GM12872 (cell line): ENCODE measurements around the gene TMEM179.

Source experiments
- TF ChIP-seq, protein P1 (sequence below): IDR thresholded peaks from 3 replicates; pipeline ENCODE4 v1.5.1; 2011; ENCODE audit warnings: low read depth, mild to moderate bottlenecking, low read length, moderate library complexity; ENCODE audit not compliant: insufficient read depth

TMEM179 gene

DNA sequence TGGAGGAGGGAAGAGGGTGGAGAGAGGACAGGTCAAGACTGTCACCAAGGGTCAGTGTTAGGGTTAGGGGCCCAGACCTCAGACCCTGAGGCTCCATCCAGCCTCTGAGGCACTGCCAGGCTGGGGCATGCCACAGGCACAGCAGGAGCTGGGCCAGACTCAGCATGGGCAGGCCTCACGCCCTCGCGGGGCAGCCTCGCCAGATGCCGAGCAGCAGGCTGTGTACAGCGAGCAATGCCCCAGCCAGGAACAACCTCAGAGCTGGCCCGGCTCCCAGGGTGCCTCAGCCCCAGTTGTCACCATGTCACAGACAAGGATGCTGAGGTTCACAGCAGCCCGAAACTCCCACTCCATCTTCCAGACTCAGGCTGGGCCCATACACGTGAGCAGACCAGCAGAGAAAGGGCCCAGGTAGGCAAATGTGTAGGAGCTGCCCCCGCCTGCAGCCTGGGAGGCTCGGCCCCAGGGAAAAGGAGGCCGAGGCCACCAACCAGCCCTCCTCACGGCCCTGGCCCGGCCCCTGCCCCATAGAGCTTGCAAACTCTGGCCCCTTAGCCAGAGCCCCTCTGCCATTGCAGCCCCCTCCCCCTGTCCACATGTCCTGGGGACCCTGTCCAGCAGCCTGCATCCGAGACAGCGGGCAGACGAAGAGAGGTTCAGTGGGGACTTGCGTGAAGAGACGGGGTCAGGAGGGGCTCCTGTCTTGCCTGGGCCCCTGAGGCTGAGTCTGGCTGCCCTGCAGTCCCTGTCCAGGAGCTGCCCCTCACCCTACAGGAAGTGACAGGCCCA is 17.5 kb downstream of the TMEM179 start:
- TF ChIP-seq, protein P1, sequence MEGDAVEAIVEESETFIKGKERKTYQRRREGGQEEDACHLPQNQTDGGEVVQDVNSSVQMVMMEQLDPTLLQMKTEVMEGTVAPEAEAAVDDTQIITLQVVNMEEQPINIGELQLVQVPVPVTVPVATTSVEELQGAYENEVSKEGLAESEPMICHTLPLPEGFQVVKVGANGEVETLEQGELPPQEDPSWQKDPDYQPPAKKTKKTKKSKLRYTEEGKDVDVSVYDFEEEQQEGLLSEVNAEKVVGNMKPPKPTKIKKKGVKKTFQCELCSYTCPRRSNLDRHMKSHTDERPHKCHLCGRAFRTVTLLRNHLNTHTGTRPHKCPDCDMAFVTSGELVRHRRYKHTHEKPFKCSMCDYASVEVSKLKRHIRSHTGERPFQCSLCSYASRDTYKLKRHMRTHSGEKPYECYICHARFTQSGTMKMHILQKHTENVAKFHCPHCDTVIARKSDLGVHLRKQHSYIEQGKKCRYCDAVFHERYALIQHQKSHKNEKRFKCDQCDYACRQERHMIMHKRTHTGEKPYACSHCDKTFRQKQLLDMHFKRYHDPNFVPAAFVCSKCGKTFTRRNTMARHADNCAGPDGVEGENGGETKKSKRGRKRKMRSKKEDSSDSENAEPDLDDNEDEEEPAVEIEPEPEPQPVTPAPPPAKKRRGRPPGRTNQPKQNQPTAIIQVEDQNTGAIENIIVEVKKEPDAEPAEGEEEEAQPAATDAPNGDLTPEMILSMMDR, result no peak

DNA sequence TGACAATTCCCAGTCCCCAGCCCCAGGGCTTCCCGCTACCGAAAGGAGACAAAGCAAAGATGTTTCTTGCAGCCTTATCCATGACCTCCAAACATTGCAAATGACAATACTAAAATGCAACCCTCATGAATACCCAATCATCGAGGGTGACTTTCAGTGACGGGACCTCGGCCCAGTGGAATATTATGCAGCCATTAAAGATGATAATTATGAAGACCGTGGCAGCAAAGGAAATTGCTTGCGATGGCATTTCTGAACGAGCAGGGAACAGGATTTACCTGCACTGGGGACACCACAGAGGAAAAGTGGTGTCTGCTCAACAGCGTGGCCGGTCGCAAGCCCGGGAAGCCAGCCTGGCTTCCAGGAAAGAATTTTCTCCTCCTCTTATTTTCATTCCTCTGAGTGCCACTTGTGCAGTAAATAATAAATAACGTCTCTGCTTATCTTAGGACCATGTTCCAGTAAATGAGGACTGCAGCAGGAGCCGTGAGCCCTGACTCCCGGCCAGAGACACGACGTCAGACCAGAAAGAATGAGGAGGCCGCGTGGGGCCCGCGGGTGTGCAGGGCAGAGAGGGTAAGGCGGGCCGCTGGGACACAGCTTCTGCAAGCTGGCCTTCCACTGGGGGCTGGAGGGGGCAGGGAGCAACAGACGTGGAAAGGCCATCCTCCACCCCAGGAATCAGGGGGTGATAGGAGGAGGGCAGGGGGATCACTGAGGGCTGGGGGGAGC is 18.4 kb downstream of the TMEM179 start:
- TF ChIP-seq, protein P1, result no peak

- TF ChIP-seq, protein P1, result no peak
These were observed 20.0 kb downstream of the TMEM179 start for GRCh38 chr14:104584557-104584956.

GRCh38 chr14:104583424-104584306 is 20.9 kb downstream of the TMEM179 start:
- TF ChIP-seq, protein P1, result no peak

DNA sequence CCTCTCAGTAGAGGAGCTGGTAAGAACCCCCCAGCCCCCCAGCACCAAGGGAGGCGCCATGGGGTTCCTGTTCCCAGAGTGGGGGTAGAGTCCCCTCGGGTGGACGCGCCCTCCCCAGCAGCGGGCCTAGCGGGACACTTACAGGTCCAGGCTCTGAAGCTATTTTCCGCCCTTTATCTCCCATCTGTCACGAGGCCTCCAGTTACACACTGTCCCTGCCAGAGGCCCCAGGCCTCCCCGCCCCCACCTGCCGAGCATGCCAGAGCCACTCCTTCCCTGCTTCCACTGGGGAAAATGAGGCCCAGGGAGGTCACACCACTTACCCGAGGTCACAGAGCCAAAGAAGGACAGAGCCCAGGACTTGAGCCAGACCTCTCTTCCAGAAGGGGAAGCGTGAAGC is 21.9 kb downstream of the TMEM179 start:
- TF ChIP-seq, protein P1, result no peak

DNA sequence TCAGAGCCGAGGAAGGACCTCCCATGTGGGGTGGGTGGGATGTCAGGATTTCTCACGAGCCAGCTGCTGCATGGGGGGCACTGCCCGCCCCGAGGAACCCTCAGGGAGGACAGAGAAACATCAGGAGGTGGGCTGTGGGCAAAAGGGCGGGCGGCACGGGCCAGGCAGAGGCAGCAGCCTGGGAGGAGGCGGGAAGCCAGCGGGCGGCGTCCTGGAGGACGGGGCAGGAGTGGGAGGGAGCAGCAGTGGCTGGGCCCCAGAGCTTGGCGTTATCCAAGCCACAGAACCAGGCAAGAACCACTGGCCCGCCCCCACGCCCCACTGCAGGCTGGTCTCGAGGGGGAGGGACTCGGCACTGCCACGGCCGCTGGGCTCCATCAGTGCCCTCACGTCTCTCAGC is 22.6 kb downstream of the TMEM179 start:
- TF ChIP-seq, protein P1, result no peak

GRCh38 chr14:104581521-104581920 is 23.1 kb downstream of the TMEM179 start:
- TF ChIP-seq, protein P1, result no peak
